HL-60/S4 treated with phorbol 12-myristate 13-acetate at 8.2 ng/mL for 4 days and 3 days (cell line): ENCODE measurements around the gene ZNF17.

Experiments
- in situ Hi-C: fragments of 300-500 bp; cut with MboI; formaldehyde crosslinking; loops from 2 replicates; pipeline ENCODE4 v1.15.0; 2022; ENCODE audit warnings: low sequenced_read_pairs

The ZNF17 gene

DNA sequence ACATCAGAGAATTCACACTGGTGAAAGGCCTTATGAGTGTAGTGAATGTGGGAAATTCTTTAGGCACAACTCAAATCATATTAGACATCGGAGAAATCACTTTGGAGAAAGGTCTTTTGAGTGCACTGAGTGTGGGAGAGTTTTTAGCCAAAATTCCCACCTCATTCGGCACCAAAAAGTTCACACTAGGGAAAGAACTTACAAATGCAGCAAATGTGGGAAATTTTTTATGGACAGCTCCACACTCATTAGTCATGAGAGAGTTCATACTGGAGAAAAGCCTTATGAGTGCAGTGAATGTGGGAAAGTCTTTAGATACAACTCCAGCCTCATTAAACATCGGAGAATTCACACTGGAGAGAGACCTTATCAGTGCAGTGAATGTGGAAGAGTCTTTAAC is 10.1 kb downstream of the ZNF17 start:
- in situ Hi-C loops = no loop called here

DNA sequence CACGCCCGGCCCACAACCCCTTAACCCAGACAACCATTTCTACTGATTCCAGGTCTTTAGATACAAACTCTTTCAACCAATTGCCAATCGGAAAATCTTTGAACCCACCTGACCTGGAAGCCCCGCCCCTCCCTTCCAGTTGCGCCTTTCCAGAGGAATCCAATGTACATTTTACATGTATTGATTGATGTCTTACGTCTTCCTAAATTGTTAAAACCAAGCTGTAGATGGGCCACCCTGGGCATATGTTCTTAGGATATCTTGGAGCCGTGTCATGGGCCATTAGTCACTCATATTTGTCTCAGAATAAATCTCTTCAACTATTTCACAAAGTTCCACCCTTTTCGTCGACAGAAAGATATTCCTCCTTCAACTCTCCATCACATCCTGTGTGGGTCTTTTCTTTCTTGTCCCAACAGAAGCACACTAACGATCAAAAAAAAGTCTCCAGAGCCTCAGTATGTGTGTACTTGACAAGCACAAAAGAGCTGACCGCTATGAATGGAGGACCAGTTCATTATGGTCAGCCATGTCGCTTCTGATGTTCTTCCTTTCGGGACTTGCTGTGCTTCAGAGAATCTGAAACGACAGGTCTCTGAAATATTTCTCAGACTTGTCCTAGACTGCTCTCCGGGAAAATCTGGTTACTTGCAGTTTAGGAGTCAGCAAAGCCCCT is 23.6 kb downstream of the ZNF17 start:
- in situ Hi-C loops = no loop called here

DNA sequence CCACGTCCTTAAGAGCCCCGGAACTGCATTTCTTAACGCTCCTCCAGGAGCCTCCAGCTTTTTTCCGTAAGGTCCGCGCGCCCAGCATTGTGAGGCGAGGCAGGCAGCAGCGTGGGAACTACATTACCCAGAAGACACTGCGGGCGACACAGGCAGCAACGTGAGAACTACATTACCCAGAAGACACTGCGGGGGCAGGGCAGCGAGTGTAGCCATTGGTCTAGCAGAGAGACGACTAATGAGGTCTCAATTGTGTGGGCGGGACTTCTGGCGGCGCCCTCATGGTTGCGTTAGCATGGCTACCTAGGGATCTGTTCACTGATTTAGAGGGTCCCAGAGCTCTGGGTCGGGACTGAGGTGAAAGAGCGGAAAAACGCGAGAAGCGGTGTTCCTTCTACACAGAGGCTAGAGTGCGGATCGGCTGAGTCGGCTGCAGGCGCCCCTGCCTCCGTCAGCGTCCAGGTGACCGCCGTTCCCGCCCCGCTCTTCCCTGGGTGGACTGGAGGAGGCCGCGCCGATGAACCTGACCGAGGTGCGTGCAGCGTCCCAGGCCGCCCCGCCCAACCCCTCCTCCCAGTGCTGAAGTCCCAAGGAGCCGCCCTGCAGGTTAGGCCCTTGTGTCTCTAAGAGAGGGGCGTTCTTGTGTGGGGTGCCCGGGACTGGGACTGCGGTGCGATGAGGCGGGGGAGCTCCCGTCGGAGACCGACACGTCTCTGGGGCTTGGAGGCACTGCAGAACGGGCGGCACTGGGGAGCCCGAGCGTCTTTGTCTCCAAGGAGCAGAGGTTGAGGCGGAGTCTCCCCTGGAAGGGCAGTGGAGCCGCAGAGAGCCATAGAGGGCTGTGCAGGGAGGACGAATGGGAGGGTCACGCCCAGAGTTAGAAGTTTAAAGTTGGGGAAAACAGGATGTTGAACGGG is 24.4 kb downstream of the ZNF17 start, which contains the start of gene ZNF749:
TSS of gene ZNF749 (plus strand) at position 264 of the 917 bp plus-strand sequence. CDS start at position 518, 254 bp downstream.
- in situ Hi-C loops = no loop called here

DNA sequence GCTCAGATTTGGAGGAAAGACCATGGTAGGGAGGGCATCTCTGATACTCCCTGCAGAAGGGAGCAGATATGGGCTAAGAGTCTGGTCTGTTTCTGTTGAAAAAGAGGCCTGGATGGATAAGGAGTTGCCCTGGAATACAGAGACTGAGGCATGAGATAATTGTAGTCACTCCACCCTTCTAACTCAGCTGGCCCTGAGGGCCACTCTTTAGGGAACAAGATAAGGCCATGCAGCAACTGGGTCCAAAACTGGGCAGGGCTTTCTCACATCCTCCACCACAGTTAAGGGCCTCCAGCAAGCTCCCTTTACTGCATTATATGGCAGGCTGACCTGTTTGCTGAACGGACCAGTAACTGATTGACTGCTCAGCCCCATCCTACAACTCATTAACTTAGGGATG is 25.5 kb downstream of the ZNF17 start:
- in situ Hi-C loops = no loop called here

DNA sequence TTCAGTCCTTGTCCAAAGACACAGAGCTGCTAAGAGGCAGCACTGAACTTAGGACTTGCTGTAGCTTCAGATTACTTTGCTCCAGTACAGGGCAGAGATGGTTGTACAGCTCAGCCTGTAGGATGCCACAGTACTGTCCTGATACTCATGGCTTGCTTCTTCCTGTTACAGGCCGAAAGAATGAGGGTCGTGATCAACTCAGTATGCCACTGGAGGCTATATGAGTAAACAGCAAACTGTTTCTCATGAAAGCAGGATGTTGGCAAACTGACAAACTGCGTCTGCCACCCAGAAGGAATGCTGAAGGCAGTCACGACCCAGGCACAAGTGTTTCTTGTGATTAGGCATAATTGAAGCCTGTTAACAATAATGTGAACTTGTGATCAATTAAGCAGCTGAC is 27.0 kb downstream of the ZNF17 start:
- in situ Hi-C loops = no loop called here

DNA sequence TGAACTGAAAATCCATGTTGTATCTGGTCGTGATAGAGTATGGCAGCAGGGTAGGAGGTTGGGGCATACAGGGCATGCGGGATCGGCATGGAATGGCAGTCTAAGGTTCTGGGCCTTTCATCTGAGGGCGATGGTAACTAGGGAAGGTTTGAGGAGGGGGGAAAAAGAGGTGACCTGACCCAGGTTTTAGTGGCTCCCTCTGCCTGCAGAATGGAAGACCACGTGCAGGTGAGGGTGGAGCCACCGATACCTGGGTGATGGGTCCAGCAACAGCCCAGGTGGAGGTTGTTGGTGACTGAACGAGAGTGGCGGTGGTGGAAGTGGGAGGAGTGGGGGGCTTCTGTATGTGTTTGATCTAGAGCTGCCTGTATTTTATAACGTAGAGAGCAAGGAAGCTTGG is 28.0 kb downstream of the ZNF17 start:
- in situ Hi-C loops = no loop called here

DNA sequence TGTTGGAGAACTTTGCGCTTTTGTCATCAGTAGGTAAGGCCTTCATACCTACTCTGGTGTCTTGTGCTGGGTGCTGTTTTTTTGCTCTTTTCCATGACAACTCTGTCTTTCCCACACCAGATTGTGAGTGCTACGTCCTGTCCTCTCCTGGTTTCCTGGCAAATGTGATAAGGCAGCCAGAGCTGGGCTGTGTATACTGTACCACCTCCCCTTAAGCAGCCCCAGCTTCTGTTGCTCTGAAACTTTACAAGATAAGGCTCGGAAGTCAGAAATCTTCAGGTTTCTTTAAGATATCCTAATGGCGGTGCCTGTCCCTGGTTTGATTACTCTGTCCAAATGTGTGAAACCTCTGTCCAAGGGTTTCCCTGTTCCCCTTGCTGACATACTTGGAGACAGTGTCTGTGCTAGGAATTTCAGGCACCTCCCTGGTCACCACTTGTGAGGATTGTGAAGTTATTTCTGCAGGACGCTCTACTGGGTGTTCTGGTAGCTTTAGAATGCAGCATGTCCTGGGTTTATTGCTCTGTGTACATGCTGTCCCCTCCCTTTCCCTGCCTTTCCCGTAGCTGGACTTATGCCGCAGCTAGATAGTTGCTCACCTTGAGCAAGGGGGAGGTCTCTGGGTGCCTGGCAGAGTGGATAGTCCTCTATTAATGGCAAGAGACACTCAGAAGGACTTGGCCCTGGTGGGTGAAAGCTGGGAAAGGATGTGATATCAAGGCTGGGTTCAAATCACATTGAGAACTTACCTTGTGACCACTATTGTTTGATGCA is 31.2 kb downstream of the ZNF17 start:
- in situ Hi-C loops = no loop called here

DNA sequence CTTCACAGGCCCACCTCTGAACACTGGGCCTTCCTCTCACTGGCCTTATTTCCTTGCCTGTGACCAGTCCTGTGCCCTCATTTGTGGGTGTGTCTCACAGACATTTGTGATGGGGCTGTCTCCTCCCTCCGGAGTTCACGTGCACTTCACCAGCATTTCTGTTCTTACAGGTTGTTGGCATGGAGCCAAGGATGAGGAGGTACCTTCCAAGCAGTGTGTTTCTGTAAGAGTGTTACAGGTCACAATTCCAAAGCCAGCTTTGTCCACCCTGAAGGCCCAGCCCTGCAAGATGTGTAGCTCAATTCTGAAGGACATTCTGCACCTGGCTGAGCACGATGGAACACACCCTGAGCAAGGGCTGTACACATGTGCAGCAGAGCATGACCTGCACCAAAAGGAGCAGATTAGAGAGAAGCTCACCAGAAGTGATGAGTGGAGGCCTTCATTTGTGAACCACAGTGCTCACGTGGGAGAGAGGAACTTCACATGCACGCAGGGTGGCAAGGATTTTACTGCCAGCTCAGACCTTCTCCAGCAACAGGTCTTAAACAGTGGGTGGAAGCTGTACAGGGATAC is 32.2 kb downstream of the ZNF17 start:
- in situ Hi-C loops = no loop called here

DNA sequence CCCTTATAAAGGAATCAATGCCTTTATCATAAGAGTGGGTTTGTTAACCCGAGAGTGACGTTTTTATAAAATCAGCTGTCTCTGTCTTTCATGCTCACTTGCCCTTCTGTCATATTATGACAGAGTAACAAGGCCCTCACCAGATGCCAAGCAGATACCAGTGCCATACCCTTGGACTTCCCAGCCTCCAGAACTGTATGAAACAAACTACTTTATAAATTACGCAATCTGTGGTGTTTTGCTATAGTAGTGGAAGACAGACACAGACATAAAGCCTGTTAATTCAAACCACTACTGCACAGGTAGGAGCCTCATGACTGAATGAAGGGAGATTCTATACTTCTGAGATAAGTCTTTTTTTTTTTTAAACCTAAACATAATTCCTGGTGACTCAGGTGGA is 41.3 kb downstream of the ZNF17 start:
- in situ Hi-C loops = no loop called here

DNA sequence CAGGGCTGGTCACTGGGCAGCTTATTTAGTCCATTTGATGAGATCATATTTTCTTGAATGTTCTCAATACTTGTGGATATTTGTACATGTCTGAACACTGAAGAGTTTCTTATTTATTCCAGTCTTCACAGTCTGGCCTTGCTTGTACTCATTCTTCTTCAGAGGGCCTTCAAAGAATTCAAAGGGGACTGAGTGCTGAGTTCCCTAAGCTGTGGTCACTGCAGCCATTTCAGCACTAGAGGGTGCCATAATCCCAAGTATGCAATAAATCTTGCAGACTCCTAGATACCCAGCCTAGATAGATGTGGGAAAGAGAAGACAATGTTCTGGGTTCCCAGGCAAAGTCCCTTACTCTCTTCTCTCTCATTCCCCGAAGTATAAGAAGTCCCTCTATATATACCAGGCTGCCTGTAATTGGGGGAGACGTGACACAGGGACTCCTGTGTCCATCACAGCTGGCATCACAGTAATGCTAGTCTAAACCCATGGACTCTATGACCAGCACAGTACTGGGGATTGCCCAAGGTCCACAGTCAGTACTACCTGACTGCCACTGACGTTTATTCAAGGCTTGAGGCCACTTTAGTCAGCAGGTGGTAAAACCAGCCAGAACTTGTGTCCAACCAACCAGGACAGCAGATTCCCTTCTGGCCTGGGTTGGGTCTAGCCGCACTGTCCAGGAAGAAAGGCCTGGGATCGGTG is 54.9 kb downstream of the ZNF17 start:
- in situ Hi-C loops = no loop called here

DNA sequence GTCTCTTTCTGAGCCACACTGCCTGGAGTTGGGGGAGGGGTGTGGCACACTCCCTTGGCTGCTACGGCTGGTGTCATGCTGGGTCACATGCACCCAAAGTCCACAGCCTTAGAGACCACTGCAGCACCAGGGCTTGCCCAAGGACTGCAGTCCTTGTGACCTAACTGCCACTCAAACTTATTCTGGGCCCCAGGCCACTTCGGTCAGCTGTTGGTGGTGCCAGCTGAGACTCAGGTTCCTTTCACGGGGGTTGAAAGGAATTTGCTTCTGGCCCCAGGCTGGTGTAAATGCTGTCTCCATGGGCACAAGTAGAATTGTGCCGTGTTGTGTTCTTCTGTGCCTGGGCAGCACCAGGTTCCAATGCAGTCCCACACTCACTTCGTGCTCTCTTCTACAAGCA is 55.5 kb downstream of the ZNF17 start:
- in situ Hi-C loops = no loop called here
